ENCODE measurements around the gene LRMDA.

DNA sequence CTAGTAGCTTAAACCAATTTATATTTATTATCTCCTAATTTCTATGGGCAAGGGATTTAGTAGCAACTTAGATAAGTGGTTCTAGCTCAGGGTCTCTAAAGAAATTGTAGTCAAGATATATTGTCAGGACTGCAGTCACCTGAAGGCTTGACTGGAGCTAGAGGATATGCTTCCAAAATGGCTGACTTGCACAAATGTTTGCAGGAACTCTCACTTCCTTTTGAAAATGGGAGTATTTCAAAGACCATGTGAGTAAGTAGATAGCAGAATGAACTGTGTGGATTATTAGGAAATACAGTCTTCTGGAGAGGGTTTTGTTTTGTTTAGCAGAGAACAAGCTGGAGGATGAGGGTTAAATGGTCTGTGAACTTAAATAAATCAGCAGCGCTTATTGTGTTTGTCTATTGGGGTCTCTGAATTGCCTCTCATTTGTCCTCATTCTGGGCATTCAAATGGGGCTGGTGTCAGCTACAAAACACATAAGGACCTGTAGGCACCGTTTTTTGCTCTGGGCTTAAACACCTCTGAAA lies 524.6 kb downstream of the LRMDA start:
- TF ChIP-seq POLR2AphosphoS5 (IDR thresholded peaks at IDR 0.05) (no peak), POLR2A (IDR thresholded peaks at IDR 0.05) (no peak)
- TF ChIP-seq, protein P1, sequence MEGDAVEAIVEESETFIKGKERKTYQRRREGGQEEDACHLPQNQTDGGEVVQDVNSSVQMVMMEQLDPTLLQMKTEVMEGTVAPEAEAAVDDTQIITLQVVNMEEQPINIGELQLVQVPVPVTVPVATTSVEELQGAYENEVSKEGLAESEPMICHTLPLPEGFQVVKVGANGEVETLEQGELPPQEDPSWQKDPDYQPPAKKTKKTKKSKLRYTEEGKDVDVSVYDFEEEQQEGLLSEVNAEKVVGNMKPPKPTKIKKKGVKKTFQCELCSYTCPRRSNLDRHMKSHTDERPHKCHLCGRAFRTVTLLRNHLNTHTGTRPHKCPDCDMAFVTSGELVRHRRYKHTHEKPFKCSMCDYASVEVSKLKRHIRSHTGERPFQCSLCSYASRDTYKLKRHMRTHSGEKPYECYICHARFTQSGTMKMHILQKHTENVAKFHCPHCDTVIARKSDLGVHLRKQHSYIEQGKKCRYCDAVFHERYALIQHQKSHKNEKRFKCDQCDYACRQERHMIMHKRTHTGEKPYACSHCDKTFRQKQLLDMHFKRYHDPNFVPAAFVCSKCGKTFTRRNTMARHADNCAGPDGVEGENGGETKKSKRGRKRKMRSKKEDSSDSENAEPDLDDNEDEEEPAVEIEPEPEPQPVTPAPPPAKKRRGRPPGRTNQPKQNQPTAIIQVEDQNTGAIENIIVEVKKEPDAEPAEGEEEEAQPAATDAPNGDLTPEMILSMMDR (IDR thresholded peaks at IDR 0.05): no peak
